Neuron (in vitro differentiated cells): ENCODE data around the gene CHCHD3.
"Not testable (repeated sequence)": the region's sequence is repeated elsewhere in the genome, so short reads cannot be mapped to it uniquely, and the experiment has no call there.

Experiments used
- H2AFZ ChIP-seq: one replicate; pipeline ENCODE4 v1.6.1; 2013; ENCODE audit warnings: low read depth, mild to moderate bottlenecking, inconsistent platforms, low read length, moderate library complexity
- H3K27me3 ChIP-seq: one replicate; pipeline ENCODE4 v1.6.1; 2013; ENCODE audit warnings: low read length; ENCODE audit not compliant: insufficient read depth
- H3K36me3 ChIP-seq: one replicate; pipeline ENCODE4 v1.6.1; 2013; ENCODE audit warnings: low read length; ENCODE audit not compliant: insufficient read depth
- H3K4me1 ChIP-seq: one replicate; pipeline ENCODE4 v1.6.1; 2013; ENCODE audit warnings: low read length; ENCODE audit not compliant: insufficient read depth
- H3K4me3 ChIP-seq: 2 replicates; pipeline ENCODE4 v1.5.1; 2013; ENCODE audit warnings: mild to moderate bottlenecking, low read length, moderate library complexity
- H3K9me3 ChIP-seq: one replicate; pipeline ENCODE4 v1.6.1; 2013; ENCODE audit warnings: low read length

The CHCHD3 gene

GRCh38 chr7:132910657-132911056 is 171.2 kb downstream of the CHCHD3 start:
- H3K9me3 ChIP-seq, result no peaks in the 10 kb centered on the region
- H3K4me1 ChIP-seq, result peaks cover 16% of the 10 kb centered on the region
- H2AFZ ChIP-seq, result no peak overlapping the region
- H3K36me3 ChIP-seq, result no peaks in the 10 kb centered on the region
- no peak overlapping the region for H3K4me3 ChIP-seq
- H3K27me3 ChIP-seq, result no peaks in the 10 kb centered on the region

GRCh38 chr7:132907380-132907940 is 174.4 kb downstream of the CHCHD3 start:
- Histone ChIP-seq H2AFZ (no peak overlapping the region), H3K9me3 (no peaks in the 10 kb centered on the region), H3K4me1 (peaks cover 18% of the 10 kb centered on the region), H3K36me3 (no peaks in the 10 kb centered on the region), H3K4me3 (no peak overlapping the region), H3K27me3 (no peaks in the 10 kb centered on the region)

- no peaks in the 10 kb centered on the region for H3K36me3 ChIP-seq
- no peaks in the 10 kb centered on the region for H3K9me3 ChIP-seq
- no peaks in the 10 kb centered on the region for H3K27me3 ChIP-seq
- peaks cover 16% of the 10 kb centered on the region for H3K4me1 ChIP-seq
- no peak overlapping the region for H2AFZ ChIP-seq
- no peak overlapping the region for H3K4me3 ChIP-seq
Observed at GRCh38 chr7:132906193-132906835, 175.6 kb downstream of the CHCHD3 start.

- H2AFZ ChIP-seq, H3K9me3 ChIP-seq, H3K36me3 ChIP-seq, H3K4me3 ChIP-seq, H3K27me3 ChIP-seq: not testable (repeated sequence)
- H3K4me1 ChIP-seq, result peaks cover 14% of the 10 kb centered on the region
Observed at GRCh38 chr7:132905136-132905535, 176.8 kb downstream of the CHCHD3 start.

GRCh38 chr7:132904209-132904608 is 177.7 kb downstream of the CHCHD3 start:
- H3K27me3 ChIP-seq, result no peaks in the 10 kb centered on the region
- H2AFZ ChIP-seq, result no peak overlapping the region
- H3K36me3 ChIP-seq, result no peaks in the 10 kb centered on the region
- no peaks in the 10 kb centered on the region for H3K9me3 ChIP-seq
- H3K4me1 ChIP-seq, result peaks cover 14% of the 10 kb centered on the region
- no peak overlapping the region for H3K4me3 ChIP-seq

GRCh38 chr7:132902294-132902693 is 179.6 kb downstream of the CHCHD3 start:
- H3K4me3 ChIP-seq, H2AFZ ChIP-seq, H3K27me3 ChIP-seq, H3K9me3 ChIP-seq, H3K36me3 ChIP-seq: not testable (repeated sequence)
- peaks cover 14% of the 10 kb centered on the region for H3K4me1 ChIP-seq

GRCh38 chr7:132901241-132901640 is 180.6 kb downstream of the CHCHD3 start:
- Histone ChIP-seq H3K36me3 (no peaks in the 10 kb centered on the region), H3K4me1 (peaks cover 8% of the 10 kb centered on the region), H3K27me3 (no peaks in the 10 kb centered on the region), H3K9me3 (no peaks in the 10 kb centered on the region), H3K4me3 (no peak overlapping the region), H2AFZ (no peak overlapping the region)

- Histone ChIP-seq H3K36me3 (no peaks in the 10 kb centered on the region), H3K9me3 (no peaks in the 10 kb centered on the region), H2AFZ (no peak overlapping the region), H3K4me3 (no peak overlapping the region), H3K4me1 (no peaks in the 10 kb centered on the region), H3K27me3 (no peaks in the 10 kb centered on the region)
Observed at GRCh38 chr7:132899833-132900232, 182.1 kb downstream of the CHCHD3 start.

GRCh38 chr7:132898641-132899175 is 183.2 kb downstream of the CHCHD3 start:
- H3K36me3 ChIP-seq, H3K4me3 ChIP-seq, H2AFZ ChIP-seq, H3K27me3 ChIP-seq, H3K9me3 ChIP-seq, H3K4me1 ChIP-seq: not testable (repeated sequence)

GRCh38 chr7:132897093-132897687 is 184.7 kb downstream of the CHCHD3 start:
- H3K9me3 ChIP-seq, result peaks cover 9% of the 10 kb centered on the region
- no peak overlapping the region for H3K4me3 ChIP-seq

GRCh38 chr7:132895231-132895630 is 186.7 kb downstream of the CHCHD3 start:
- Histone ChIP-seq H3K4me3 (no peak overlapping the region), H3K27me3 (no peaks in the 10 kb centered on the region), H3K36me3 (no peaks in the 10 kb centered on the region), H2AFZ (no peak overlapping the region), H3K9me3 (peaks cover 9% of the 10 kb centered on the region), H3K4me1 (no peaks in the 10 kb centered on the region)

More at GRCh38 chr7:132897093-132897687, 184.7 kb downstream of the CHCHD3 start:
- no peaks in the 10 kb centered on the region for H3K27me3 ChIP-seq
- H2AFZ ChIP-seq, result no peak overlapping the region
- no peaks in the 10 kb centered on the region for H3K36me3 ChIP-seq
- H3K4me1 ChIP-seq, result no peaks in the 10 kb centered on the region

GRCh38 chr7:132893560-132893959 is 188.3 kb downstream of the CHCHD3 start:
- Histone ChIP-seq H3K9me3 (peaks cover 9% of the 10 kb centered on the region), H3K4me1 (no peaks in the 10 kb centered on the region), H3K36me3 (peaks cover 2% of the 10 kb centered on the region), H3K4me3 (no peak overlapping the region), H3K27me3 (no peaks in the 10 kb centered on the region), H2AFZ (no peak overlapping the region)

GRCh38 chr7:132892744-132893143 is 189.1 kb downstream of the CHCHD3 start:
- not testable (repeated sequence) for H3K9me3 ChIP-seq, H3K4me3 ChIP-seq, H3K36me3 ChIP-seq, H3K27me3 ChIP-seq, H3K4me1 ChIP-seq, H2AFZ ChIP-seq
